22Rv1 (cell line): ENCODE results near the gene TRPC4AP.

Experiments
- H3K27ac ChIP-seq: fragments of 450-650 bp; 2 replicates; pipeline ENCODE4 v1.5.1; 2017
- CTCF ChIP-seq: fragments of 450-650 bp; IDR thresholded peaks from 2 replicates; pipeline ENCODE4 v1.5.1; 2017; ENCODE audit warnings: mild to moderate bottlenecking
- ZFX ChIP-seq: fragments of 450-650 bp; IDR thresholded peaks from 2 replicates; pipeline ENCODE4 v1.6.1; 2017; ENCODE audit warnings: antibody characterized with exemption, borderline replicate concordance

TRPC4AP gene

DNA sequence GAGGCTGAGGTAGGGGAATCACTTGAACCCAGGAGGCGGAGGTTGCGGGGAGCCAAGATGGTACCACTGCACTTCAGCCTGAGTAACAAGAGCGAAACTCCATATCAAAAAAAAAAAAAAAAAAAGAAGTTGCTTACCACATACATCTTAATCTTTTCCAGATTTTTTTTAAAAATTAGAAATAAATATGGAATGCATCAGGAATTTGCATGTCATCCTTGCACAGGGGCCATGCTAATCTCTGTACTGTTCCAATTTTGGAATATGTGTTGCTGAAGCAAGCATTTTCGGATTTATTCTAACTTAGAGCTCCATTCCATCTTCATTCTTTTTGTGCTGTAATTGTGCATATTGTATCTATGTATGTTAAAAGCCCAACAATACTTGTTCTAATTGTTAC, 62.5 kb downstream of the TRPC4AP start:
- H3K27ac ChIP-seq = no peak overlapping the region
- no peak for TF ChIP-seq ZFX
- TF ChIP-seq CTCF = no peak

GRCh38 chr20:35027301-35027700, 65.3 kb downstream of the TRPC4AP start:
- H3K27ac ChIP-seq = no peak overlapping the region
- no peak for TF ChIP-seq ZFX
- no peak for TF ChIP-seq CTCF

GRCh38 chr20:35025116-35025515, 67.5 kb downstream of the TRPC4AP start:
- no peak overlapping the region for H3K27ac ChIP-seq
- no peak for TF ChIP-seq CTCF
- TF ChIP-seq ZFX = no peak

GRCh38 chr20:35023624-35024023, 69.0 kb downstream of the TRPC4AP start:
- TF ChIP-seq CTCF = no peak
- TF ChIP-seq ZFX = no peak
- H3K27ac ChIP-seq = no peak overlapping the region

GRCh38 chr20:35021831-35022230, 70.8 kb downstream of the TRPC4AP start:
- TF ChIP-seq ZFX = no peak
- TF ChIP-seq CTCF = no peak
- no peak overlapping the region for H3K27ac ChIP-seq

DNA sequence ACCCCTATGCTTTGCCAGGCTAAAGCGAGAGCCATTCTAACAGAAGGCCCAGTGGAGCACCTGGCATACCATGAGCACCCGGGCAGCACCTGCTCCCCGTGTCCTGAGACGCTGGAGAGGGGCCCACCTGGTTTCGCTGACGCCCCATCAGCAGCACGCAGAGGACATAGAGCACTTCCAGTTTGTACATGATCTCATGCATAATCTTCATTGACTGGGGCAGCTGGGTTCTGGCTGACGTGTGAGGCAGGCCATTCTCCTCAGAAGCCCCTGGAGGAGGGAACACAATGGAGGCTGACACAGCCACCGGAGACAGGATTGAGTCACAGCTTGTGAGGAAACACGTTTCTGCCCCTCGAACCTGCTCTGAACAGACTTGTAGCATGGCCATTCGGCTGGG, 71.5 kb downstream of the TRPC4AP start:
- TF ChIP-seq CTCF (no peak), ZFX (no peak)
- H3K27ac ChIP-seq = no peak overlapping the region

DNA sequence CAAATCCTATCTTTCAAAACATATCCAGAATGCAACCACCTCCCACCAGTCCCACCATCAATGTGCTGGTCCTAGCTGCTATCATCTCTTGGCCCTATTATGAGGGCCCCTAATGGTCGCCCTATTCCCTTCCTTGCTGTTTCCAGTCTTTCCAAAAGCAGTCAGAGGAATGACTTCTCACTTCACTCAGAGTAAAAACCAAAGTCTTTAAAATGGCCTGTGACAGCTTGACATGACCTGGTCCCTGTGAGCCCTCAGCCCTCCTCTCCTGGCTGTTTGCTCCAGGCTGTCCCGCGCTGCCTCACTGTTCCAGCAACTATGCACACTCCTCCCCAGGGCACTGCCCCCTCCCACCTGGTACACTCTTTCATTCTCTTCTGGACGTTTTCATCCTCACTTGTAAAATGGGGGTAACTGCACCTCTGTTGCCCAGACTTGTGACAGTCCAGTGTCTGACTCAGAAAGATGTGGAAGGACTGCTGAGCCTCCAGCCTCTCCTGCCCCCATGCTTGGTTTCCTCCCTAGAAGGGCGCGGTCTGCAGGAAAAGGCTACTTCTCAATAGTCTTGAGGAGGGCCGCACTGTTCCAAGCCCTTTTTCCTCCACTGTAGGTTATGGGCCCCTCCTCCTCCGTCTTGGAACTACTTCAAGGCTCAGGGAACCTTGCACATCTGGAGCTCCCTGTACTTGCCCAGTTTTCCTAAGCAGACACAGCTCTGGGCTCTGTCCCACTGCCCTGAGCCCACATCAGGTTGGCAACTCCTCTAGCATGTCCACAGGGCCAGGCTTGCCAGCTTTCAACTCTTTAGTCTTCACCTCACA, 72.3 kb downstream of the TRPC4AP start:
- TF ChIP-seq CTCF (no peak), ZFX (no peak)
- H3K27ac ChIP-seq = no peak overlapping the region
